DOHH2 (cell line): Measurements from ENCODE around the gene MACROD2.

Experiments
- H3F3A ChIP-seq: fragments of 200-600 bp; sonication (generic), shearing (Covaris generic); 2 replicates; pipeline ENCODE4 v1.6.0; 2016; ENCODE audit warnings: antibody characterized with exemption, mild to moderate bottlenecking; ENCODE audit not compliant: control insufficient read depth, insufficient read depth
- H3K27ac ChIP-seq: fragments of 200-600 bp; sonication (generic); 2 replicates; pipeline ENCODE4 v1.5.1; 2014; ENCODE audit warnings: low read depth, mild to moderate bottlenecking, low read length, moderate library complexity
- H3K27me3 ChIP-seq: fragments of 200-600 bp; sonication (generic); 2 replicates; pipeline ENCODE4 v1.6.1; 2014; ENCODE audit warnings: mild to moderate bottlenecking, low read length, mixed read lengths; ENCODE audit not compliant: control insufficient read depth
- H3K36me3 ChIP-seq: fragments of 200-600 bp; sonication (generic); 2 replicates; pipeline ENCODE4 v1.6.1; 2014; ENCODE audit warnings: mild to moderate bottlenecking, low read length, moderate library complexity, mixed read lengths; ENCODE audit not compliant: control insufficient read depth
- H3K4me1 ChIP-seq: fragments of 200-600 bp; sonication (generic); 2 replicates; pipeline ENCODE4 v1.6.1; 2014; ENCODE audit warnings: mild to moderate bottlenecking, low read length, mixed read lengths; ENCODE audit not compliant: control insufficient read depth
- H3K4me2 ChIP-seq: fragments of 200-600 bp; sonication (generic); 2 replicates; pipeline ENCODE4 v1.6.0; 2014; ENCODE audit warnings: mild to moderate bottlenecking, low read length, moderate library complexity
- H3K4me3 ChIP-seq: fragments of 200-600 bp; sonication (generic); 2 replicates; pipeline ENCODE4 v1.5.1; 2014; ENCODE audit warnings: mild to moderate bottlenecking, low read length, mixed read lengths
- H3K79me2 ChIP-seq: fragments of 200-600 bp; sonication (generic); 2 replicates; pipeline ENCODE4 v1.6.1; 2014; ENCODE audit warnings: mild to moderate bottlenecking, low read length, mixed read lengths; ENCODE audit not compliant: control insufficient read depth
- H3K9me2 ChIP-seq: fragments of 200-600 bp; sonication (generic); replicated peaks from 2 replicates; pipeline ENCODE4 v1.6.1; 2014; ENCODE audit warnings: mild to moderate bottlenecking, low read length, mixed read lengths; ENCODE audit not compliant: control insufficient read depth
- H3K9me3 ChIP-seq: fragments of 200-600 bp; sonication (generic); 2 replicates; pipeline ENCODE4 v1.6.1; 2014; ENCODE audit warnings: antibody characterized with exemption, low read length, mixed read lengths; ENCODE audit not compliant: control insufficient read depth, insufficient read depth
- H4K20me1 ChIP-seq: fragments of 200-600 bp; sonication (generic); 2 replicates; pipeline ENCODE4 v1.6.0; 2014; ENCODE audit warnings: low read depth, mild to moderate bottlenecking, antibody characterized with exemption, low read length, moderate library complexity; ENCODE audit not compliant: control insufficient read depth, insufficient read depth
- CTCF ChIP-seq: fragments of 200-600 bp; sonication (generic); IDR thresholded peaks from one replicate; pipeline ENCODE4 v1.5.1; 2014; ENCODE audit warnings: antibody characterized with exemption, mild to moderate bottlenecking, low read depth, low read length; ENCODE audit not compliant: poor library complexity, severe bottlenecking
- EZH2phosphoT487 ChIP-seq: fragments of 200-600 bp; sonication (generic); IDR thresholded peaks from 2 replicates; pipeline ENCODE4 v1.6.1; 2017; ENCODE audit warnings: borderline replicate concordance, mild to moderate bottlenecking, antibody characterized with exemption, low read length, moderate library complexity, mixed read lengths

Gene MACROD2

DNA sequence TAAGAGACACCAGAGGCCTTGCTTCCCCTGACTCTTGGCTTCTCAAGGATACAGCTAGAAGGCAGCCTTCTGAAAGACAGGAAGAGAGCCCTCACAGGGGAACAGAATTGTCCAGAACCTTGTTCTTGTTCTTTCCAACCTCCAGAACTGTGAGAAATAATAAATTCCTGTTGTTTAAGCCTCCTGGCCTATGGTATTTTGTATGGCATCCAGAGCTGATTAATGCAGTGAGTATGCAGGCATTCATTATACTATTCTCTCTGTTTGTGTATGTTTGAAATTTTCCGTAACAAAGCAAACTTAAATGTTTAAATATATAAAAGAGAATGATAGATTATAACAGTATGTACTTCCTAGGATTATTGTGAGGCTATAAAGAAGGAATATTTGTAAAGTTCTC is 1245.5 kb downstream of the MACROD2 start:
- H3K27me3 ChIP-seq = no peaks in the 10 kb centered on the region
- no peak overlapping the region for H3K27ac ChIP-seq
- no peaks in the 10 kb centered on the region for H3K9me2 ChIP-seq
- no peaks in the 10 kb centered on the region for H3K9me3 ChIP-seq
- H3F3A ChIP-seq = no peaks in the 10 kb centered on the region
- H3K36me3 ChIP-seq = no peaks in the 10 kb centered on the region
- no peaks in the 10 kb centered on the region for H3K79me2 ChIP-seq
- no peaks in the 10 kb centered on the region for H4K20me1 ChIP-seq
- no peak overlapping the region for H3K4me3 ChIP-seq
- H3K4me2 ChIP-seq = no peak overlapping the region
- no peak for TF ChIP-seq CTCF
- no peak for TF ChIP-seq EZH2phosphoT487
- H3K4me1 ChIP-seq = peaks cover 11% of the 10 kb centered on the region

GRCh38 chr20:15241681-15242080 is 1246.4 kb downstream of the MACROD2 start:
- Histone ChIP-seq H3K79me2 (no peaks in the 10 kb centered on the region), H4K20me1 (no peaks in the 10 kb centered on the region), H3K4me1 (peaks cover 5% of the 10 kb centered on the region), H3K4me3 (no peak overlapping the region), H3F3A (no peaks in the 10 kb centered on the region), H3K27ac (no peak overlapping the region), H3K4me2 (no peak overlapping the region), H3K27me3 (no peaks in the 10 kb centered on the region), H3K9me3 (no peaks in the 10 kb centered on the region), H3K36me3 (no peaks in the 10 kb centered on the region), H3K9me2 (no peaks in the 10 kb centered on the region)
- TF ChIP-seq CTCF (no peak), EZH2phosphoT487 (no peak)

- no peaks in the 10 kb centered on the region for H4K20me1 ChIP-seq
- H3K9me2 ChIP-seq = no peaks in the 10 kb centered on the region
- no peaks in the 10 kb centered on the region for H3K4me1 ChIP-seq
- no peak overlapping the region for H3K4me2 ChIP-seq
- no peaks in the 10 kb centered on the region for H3K27me3 ChIP-seq
- no peaks in the 10 kb centered on the region for H3K79me2 ChIP-seq
- no peak overlapping the region for H3K27ac ChIP-seq
- H3K36me3 ChIP-seq = no peaks in the 10 kb centered on the region
- no peak overlapping the region for H3K4me3 ChIP-seq
- H3K9me3 ChIP-seq = no peaks in the 10 kb centered on the region
- no peaks in the 10 kb centered on the region for H3F3A ChIP-seq
- TF ChIP-seq EZH2phosphoT487 = no peak
- no peak for TF ChIP-seq CTCF
Measured at GRCh38 chr20:15242773-15243172, 1247.5 kb downstream of the MACROD2 start.

- H3K36me3 ChIP-seq = no peaks in the 10 kb centered on the region
- no peaks in the 10 kb centered on the region for H3K4me1 ChIP-seq
- H3F3A ChIP-seq = no peaks in the 10 kb centered on the region
- no peaks in the 10 kb centered on the region for H3K79me2 ChIP-seq
- TF ChIP-seq EZH2phosphoT487 (no peak), CTCF (no peak)
- H3K9me3 ChIP-seq = no peaks in the 10 kb centered on the region
- no peaks in the 10 kb centered on the region for H3K27me3 ChIP-seq
- H4K20me1 ChIP-seq = no peaks in the 10 kb centered on the region
- H3K4me3 ChIP-seq = no peak overlapping the region
- no peaks in the 10 kb centered on the region for H3K9me2 ChIP-seq
- H3K27ac ChIP-seq = no peak overlapping the region
- no peak overlapping the region for H3K4me2 ChIP-seq
Measured at GRCh38 chr20:15245896-15246295, 1250.6 kb downstream of the MACROD2 start.
